Testis (tissue), 3 donors: ENCODE results near the gene PRPF38B. TPM values are rescaled to one million over a fixed set of nuclear protein-coding genes. Genes with fewer than 3 reads are reported as not detected.

Experiments
- DNase-seq: peaks from one replicate; pipeline ENCODE4 v3.0.0-alpha.2; 2019
- H3K27ac ChIP-seq, 2 donors: fragments of 200-600 bp; sonication (generic); one replicate each; pipeline ENCODE4 v1.5.1; 2019
- H3K27me3 ChIP-seq: fragments of 200-600 bp; sonication (generic); one replicate; pipeline ENCODE4 v1.5.1; 2019
- H3K36me3 ChIP-seq: fragments of 200-600 bp; sonication (generic); one replicate; pipeline ENCODE4 v1.5.1; 2017; ENCODE audit warnings: low read depth; ENCODE audit errors: missing control alignments
- H3K4me1 ChIP-seq: fragments of 200-600 bp; sonication (generic); one replicate; pipeline ENCODE4 v1.5.1; 2019
- H3K4me3 ChIP-seq, 2 donors: fragments of 200-600 bp; sonication (generic); one replicate each; pipeline ENCODE4 v1.5.1; 2017 to 2019
- H3K9me3 ChIP-seq: fragments of 200-600 bp; sonication (generic); one replicate; pipeline ENCODE4 v1.5.1; 2017
- POLR2A ChIP-seq: fragments of 450-650 bp; IDR thresholded peaks from one replicate; pipeline ENCODE4 v1.6.1; 2017; ENCODE audit warnings: antibody characterized with exemption, mild to moderate bottlenecking, moderate library complexity
- WGBS, 2 donors: methylation state at CpG; one replicate each; pipeline ENCODE4 v1.1.5; 2018; 5-methylcytosine and 5-hydroxymethylcytosine counted together
- intact Hi-C: fragments of 100-400 bp; cut with DNase I; formaldehyde crosslinking; loops from one replicate; pipeline ENCODE4 v1.15.1; 2023; ENCODE audit warnings: low total_unique reads
- polyA plus RNA-seq: library from polyadenylated mRNA; stranded (reverse); fragments of 350-450 nt; fragmentation: Illumina TruSeq; extraction: RNeasy Lipid Tissue Mini Kit (QIAGEN cat#74804); gene quantifications from one replicate; pipeline ENCODE4 v1.2.3, GENCODE V29; 2014; ENCODE audit warnings: low read depth, low replicate concordance; ENCODE audit not compliant: insufficient read depth
- total RNA-seq, 2 donors: library from RNA; depleted of rRNA; stranded (reverse); fragments of >200 nt; gene quantifications; one replicate each; pipeline ENCODE4 v1.2.3, GENCODE V29; 2016
- TF ChIP-seq, protein P1 (sequence below), 3 experiments: fragments of 450-650 bp in 2 of 3; fragments of 200-600 bp in 1 of 3; sonication (generic) in 1 of 3; IDR thresholded peaks; one replicate each; pipeline ENCODE4 v1.5.1; 2016 to 2019; ENCODE audit warnings: antibody characterized with exemption in 3 of 3, mild to moderate bottlenecking in 2 of 3, moderate library complexity in 1 of 3

The PRPF38B gene
- total and polyA plus RNA-seq, 3 donors from 2014 or later = 8.6 to 29.0 (median 28.1) TPM

GRCh38 chr1:108645564-108646184, 46.4 kb upstream of the PRPF38B start:
- Histone ChIP-seq H3K27ac (peak overlapping the region in 1 of 2 donors; percentile 68), H3K4me3 (no peak overlapping the region), H3K27me3 (no peaks in the 10 kb centered on the region), H3K36me3 (no peaks in the 10 kb centered on the region), H3K9me3 (no peaks in the 10 kb centered on the region), H3K4me1 (peaks cover 14% of the 10 kb centered on the region)
- 80 to 83% methylated on average over 8 to 9 of the region's 9 CpGs for WGBS, 2 donors
- no peak for DNase-seq
- TF ChIP-seq, protein P1, sequence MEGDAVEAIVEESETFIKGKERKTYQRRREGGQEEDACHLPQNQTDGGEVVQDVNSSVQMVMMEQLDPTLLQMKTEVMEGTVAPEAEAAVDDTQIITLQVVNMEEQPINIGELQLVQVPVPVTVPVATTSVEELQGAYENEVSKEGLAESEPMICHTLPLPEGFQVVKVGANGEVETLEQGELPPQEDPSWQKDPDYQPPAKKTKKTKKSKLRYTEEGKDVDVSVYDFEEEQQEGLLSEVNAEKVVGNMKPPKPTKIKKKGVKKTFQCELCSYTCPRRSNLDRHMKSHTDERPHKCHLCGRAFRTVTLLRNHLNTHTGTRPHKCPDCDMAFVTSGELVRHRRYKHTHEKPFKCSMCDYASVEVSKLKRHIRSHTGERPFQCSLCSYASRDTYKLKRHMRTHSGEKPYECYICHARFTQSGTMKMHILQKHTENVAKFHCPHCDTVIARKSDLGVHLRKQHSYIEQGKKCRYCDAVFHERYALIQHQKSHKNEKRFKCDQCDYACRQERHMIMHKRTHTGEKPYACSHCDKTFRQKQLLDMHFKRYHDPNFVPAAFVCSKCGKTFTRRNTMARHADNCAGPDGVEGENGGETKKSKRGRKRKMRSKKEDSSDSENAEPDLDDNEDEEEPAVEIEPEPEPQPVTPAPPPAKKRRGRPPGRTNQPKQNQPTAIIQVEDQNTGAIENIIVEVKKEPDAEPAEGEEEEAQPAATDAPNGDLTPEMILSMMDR (IDR thresholded peaks at IDR 0.05) = no peak
- TF ChIP-seq POLR2A = no peak
- intact Hi-C loops = loop anchor here (5.0 kb wide), 1 partner anchor 133 kb away; no protein-coding TSS in a partner anchor

DNA sequence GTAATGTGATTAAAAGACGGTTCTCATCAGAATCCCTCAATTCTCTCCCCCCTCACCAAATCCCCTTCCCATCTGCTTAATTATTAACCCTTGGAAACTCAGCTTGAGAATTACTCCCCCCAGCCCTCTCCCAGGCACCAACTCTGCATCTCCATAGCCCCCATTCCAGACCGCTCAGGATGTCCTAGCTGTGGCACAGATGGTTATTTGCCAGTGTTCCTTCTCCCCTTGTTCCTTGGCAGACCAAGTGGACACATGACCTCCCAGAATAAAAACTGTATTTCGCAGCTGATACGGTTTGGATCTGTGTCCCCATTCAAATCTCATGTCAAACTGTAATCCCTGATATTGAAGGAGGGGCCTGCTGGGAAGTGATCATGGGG, 45.9 kb upstream of the PRPF38B start:
- H3K9me3 ChIP-seq = no peaks in the 10 kb centered on the region
- TF ChIP-seq, protein P1 (IDR thresholded peaks at IDR 0.05) = no peak
- no peak for TF ChIP-seq POLR2A
- H3K27ac ChIP-seq = peak overlapping the region in 1 of 2 donors; percentile 68
- DNase-seq = no peak
- 74 to 76% methylated on average over 4 of the region's 4 CpGs for WGBS, 2 donors
- no peak overlapping the region for H3K4me3 ChIP-seq
- peaks cover 14% of the 10 kb centered on the region for H3K4me1 ChIP-seq
- H3K36me3 ChIP-seq = no peaks in the 10 kb centered on the region
- intact Hi-C loops = loop anchor here (5.0 kb wide), 1 partner anchor 134 kb away; no protein-coding TSS in a partner anchor
- H3K27me3 ChIP-seq = no peaks in the 10 kb centered on the region

GRCh38 chr1:108646648-108647269, 45.4 kb upstream of the PRPF38B start:
- peak; percentile 65 for DNase-seq
- TF ChIP-seq, protein P1 (IDR thresholded peaks at IDR 0.05) = no peak
- no peak for TF ChIP-seq POLR2A
- H3K27me3 ChIP-seq = no peaks in the 10 kb centered on the region
- 87 to 94% methylated on average over 11 of the region's 11 CpGs for WGBS, 2 donors
- H3K4me1 ChIP-seq = peaks cover 14% of the 10 kb centered on the region
- no peaks in the 10 kb centered on the region for H3K9me3 ChIP-seq
- no peak overlapping the region for H3K4me3 ChIP-seq
- H3K36me3 ChIP-seq = no peaks in the 10 kb centered on the region
- intact Hi-C loops = loop anchor here (5.0 kb wide), 1 partner anchor 134 kb away; no protein-coding TSS in a partner anchor
- peak overlapping the region in 1 of 2 donors; percentile 68 for H3K27ac ChIP-seq

- 74 to 81% methylated on average over 2 of the region's 2 CpGs for WGBS, 2 donors
- intact Hi-C loops = no loop called here
- Histone ChIP-seq H3K4me1 (no peaks in the 10 kb centered on the region), H3K4me3 (no peak overlapping the region), H3K36me3 (no peaks in the 10 kb centered on the region), H3K27me3 (no peaks in the 10 kb centered on the region), H3K27ac (no peak overlapping the region), H3K9me3 (no peaks in the 10 kb centered on the region)
- no peak for DNase-seq
- no peak for TF ChIP-seq POLR2A
- TF ChIP-seq, protein P1 (IDR thresholded peaks at IDR 0.05) = no peak
Observed at GRCh38 chr1:108653431-108654105, 38.5 kb upstream of the PRPF38B start.
